GM23338 (cell line): Measurements from ENCODE around the gene GRID1. TPM values are rescaled to one million over a fixed set of nuclear protein-coding genes. Genes with fewer than 3 reads are reported as not detected.

Experiments
- ATAC-seq: fragments of 200-7000 bp; cut with Tn5 transposase; 3 replicates; pipeline ENCODE4 v1.9.1; 2020
- DNase-seq: peaks from one replicate; pipeline ENCODE4 v3.0.0-alpha.2; 2015; ENCODE audit warnings: low spot score
- H2AFZ ChIP-seq: fragments of 200-600 bp; sonication (generic); 2 replicates; pipeline ENCODE4 v1.8.0; 2016; ENCODE audit warnings: antibody characterized with exemption, mild to moderate bottlenecking, moderate library complexity
- H3F3A ChIP-seq: fragments of 200-600 bp; sonication (generic); replicated peaks from 2 replicates; pipeline ENCODE4 v1.8.0; 2017; ENCODE audit warnings: antibody characterized with exemption, mixed run types, low read depth
- H3K27ac ChIP-seq: fragments of 200-600 bp; sonication (generic); 2 replicates; pipeline ENCODE4 v1.6.1; 2016; ENCODE audit warnings: low read depth
- H3K27me3 ChIP-seq: fragments of 200-600 bp; sonication (generic); 2 replicates; pipeline ENCODE4 v1.8.0; 2016; ENCODE audit warnings: mild to moderate bottlenecking, mixed run types, moderate library complexity; ENCODE audit not compliant: insufficient read depth
- H3K36me3 ChIP-seq: fragments of 200-600 bp; sonication (generic); 2 replicates; pipeline ENCODE4 v1.8.0; 2016; ENCODE audit warnings: mild to moderate bottlenecking; ENCODE audit not compliant: insufficient read depth
- H3K4me1 ChIP-seq: fragments of 200-600 bp; sonication (generic); 2 replicates; pipeline ENCODE4 v1.8.0; 2016; ENCODE audit warnings: mild to moderate bottlenecking, moderate library complexity; ENCODE audit not compliant: insufficient read depth
- H3K4me2 ChIP-seq: fragments of 200-600 bp; sonication (generic); 2 replicates; pipeline ENCODE4 v1.7.1; 2017; ENCODE audit warnings: mixed run types
- H3K4me3 ChIP-seq: fragments of 200-600 bp; sonication (generic); 2 replicates; pipeline ENCODE4 v1.6.1; 2016; ENCODE audit warnings: mixed run types
- H3K79me2 ChIP-seq: fragments of 200-600 bp; sonication (generic); replicated peaks from 2 replicates; pipeline ENCODE4 v1.8.0; 2017; ENCODE audit warnings: mild to moderate bottlenecking; ENCODE audit not compliant: insufficient read depth
- H3K9me2 ChIP-seq: fragments of 200-600 bp; sonication (generic); 2 replicates; pipeline ENCODE4 v1.8.0; 2017; ENCODE audit not compliant: insufficient read depth
- H4K20me1 ChIP-seq: fragments of 200-600 bp; sonication (generic); replicated peaks from 2 replicates; pipeline ENCODE4 v1.8.0; 2017; ENCODE audit warnings: mild to moderate bottlenecking; ENCODE audit not compliant: insufficient read depth
- H3K27ac Mint-ChIP-seq: 2 replicates; pipeline ENCODE4 v1.8.0; 2020; ENCODE audit warnings: inconsistent platforms, mild to moderate bottlenecking, moderate library complexity, mixed read lengths
- H3K27me3 Mint-ChIP-seq: 3 replicates; pipeline ENCODE4 v1.8.0; 2022; ENCODE audit warnings: low read depth, mild to moderate bottlenecking, moderate library complexity, mixed read lengths, inconsistent platforms; ENCODE audit not compliant: insufficient read depth, poor library complexity
- H3K36me3 Mint-ChIP-seq: 3 replicates; pipeline ENCODE4 v1.8.0; 2021; ENCODE audit warnings: low read depth, mild to moderate bottlenecking, inconsistent platforms, moderate library complexity, mixed read lengths
- H3K4me1 Mint-ChIP-seq: 3 replicates; pipeline ENCODE4 v1.8.0; 2020; ENCODE audit warnings: mild to moderate bottlenecking, inconsistent platforms, mixed read lengths
- H3K4me3 Mint-ChIP-seq: 3 replicates; pipeline ENCODE4 v1.8.0; 2021; ENCODE audit warnings: moderate library complexity, mild to moderate bottlenecking, inconsistent platforms, mixed read lengths
- H3K9me3 Mint-ChIP-seq: 3 replicates; pipeline ENCODE4 v1.8.0; 2020; ENCODE audit warnings: moderate library complexity, mild to moderate bottlenecking, inconsistent platforms, mixed read lengths
- CREB1 ChIP-seq: fragments of 250-450 bp; sonication (Bioruptor Pico); IDR thresholded peaks from 2 replicates; pipeline ENCODE4 v1.5.0; 2020; ENCODE audit warnings: low read depth, mild to moderate bottlenecking, moderate library complexity
- EZH2 ChIP-seq: fragments of 200-600 bp; sonication (generic); IDR thresholded peaks from one replicate; pipeline ENCODE4 v1.8.0; 2017; ENCODE audit warnings: antibody characterized with exemption, mild to moderate bottlenecking, low read depth; ENCODE audit not compliant: unreplicated experiment
- EZH2phosphoT487 ChIP-seq: fragments of 200-600 bp; sonication (generic); IDR thresholded peaks from one replicate; pipeline ENCODE4 v1.8.1; 2018; ENCODE audit warnings: antibody characterized with exemption; ENCODE audit not compliant: unreplicated experiment
- POLR2AphosphoS5 ChIP-seq: IDR thresholded peaks from 2 replicates; pipeline ENCODE4 v1.6.1; 2016; ENCODE audit warnings: antibody characterized with exemption, low read depth
- STAT1 ChIP-seq: IDR thresholded peaks from one replicate; pipeline ENCODE4 v1.6.1; 2016; ENCODE audit warnings: antibody characterized with exemption; ENCODE audit not compliant: unreplicated experiment
- polyA plus RNA-seq: library from polyadenylated mRNA; unstranded; fragments of >200 nt; fragmentation: Nextera tagmentation; extraction: Ambion mirVana; gene quantifications from 2 replicates; pipeline ENCODE4 v1.2.1, GENCODE V29; 2016
- total RNA-seq: library from RNA; depleted of rRNA; stranded (reverse); fragments of >200 nt; shearing (Covaris generic); gene quantifications from 2 replicates; pipeline ENCODE4 v1.2.3, GENCODE V29; 2014
- TF ChIP-seq, protein P1 (sequence below): IDR thresholded peaks from one replicate; pipeline ENCODE4 v1.6.1; 2018; ENCODE audit warnings: antibody characterized with exemption; ENCODE audit not compliant: unreplicated experiment
- TF ChIP-seq, protein P2 (sequence below), 2 experiments: fragments of 200-600 bp in 1 of 2; sonication (generic) in 1 of 2; conservative IDR thresholded peaks; 2 replicates each; pipeline versions ENCODE4 v1.5.1 to v1.6.1; 2016 to 2017; ENCODE audit warnings: antibody characterized with exemption in 2 of 2, low read depth in 2 of 2, mild to moderate bottlenecking in 2 of 2, moderate library complexity in 1 of 2
- TF ChIP-seq, protein P3 (sequence below): IDR thresholded peaks from 2 replicates; pipeline ENCODE4 v1.6.1; 2016; ENCODE audit warnings: antibody characterized with exemption

GRID1 gene
- total and polyA plus RNA-seq, 2 experiments from 2014 or later = 0.14 to 0.15 TPM

DNA sequence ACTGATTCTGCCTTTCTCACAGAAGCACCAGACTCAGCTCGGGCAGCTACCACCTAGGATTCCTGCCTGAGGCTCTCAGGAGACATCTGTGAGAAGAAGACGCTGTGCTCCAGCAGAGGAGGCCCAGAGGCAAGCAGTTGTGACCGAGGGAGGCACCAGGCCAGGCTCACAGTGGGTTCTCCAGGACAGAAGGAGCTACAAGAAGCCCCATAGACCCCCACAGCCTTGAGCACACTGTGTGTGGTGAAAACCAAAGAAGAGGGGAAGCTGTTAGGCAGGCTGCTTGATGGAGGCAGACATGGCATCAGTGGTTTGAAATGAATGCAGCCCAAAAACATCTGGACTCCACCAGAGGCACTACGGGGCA is 198.8 kb downstream of the GRID1 start:
- H3K9me3 Mint-ChIP-seq = no peaks in the 10 kb centered on the region; the same call in 2 of the 3 replicates
- no peak overlapping the region for H3K27ac Mint-ChIP-seq
- Histone ChIP-seq H3F3A (no peaks in the 10 kb centered on the region), H3K36me3 (no peaks in the 10 kb centered on the region), H2AFZ (no peak overlapping the region), H3K9me2 (no peaks in the 10 kb centered on the region), H3K4me3 (no peak overlapping the region), H3K27me3 (no peaks in the 10 kb centered on the region), H3K79me2 (no peaks in the 10 kb centered on the region), H3K4me2 (no peak overlapping the region), H4K20me1 (no peaks in the 10 kb centered on the region), H3K4me1 (no peaks in the 10 kb centered on the region), H3K27ac (no peak overlapping the region)
- DNase-seq = no peak
- ATAC-seq = no peak
- H3K4me3 Mint-ChIP-seq = no peak overlapping the region
- TF ChIP-seq, protein P1, sequence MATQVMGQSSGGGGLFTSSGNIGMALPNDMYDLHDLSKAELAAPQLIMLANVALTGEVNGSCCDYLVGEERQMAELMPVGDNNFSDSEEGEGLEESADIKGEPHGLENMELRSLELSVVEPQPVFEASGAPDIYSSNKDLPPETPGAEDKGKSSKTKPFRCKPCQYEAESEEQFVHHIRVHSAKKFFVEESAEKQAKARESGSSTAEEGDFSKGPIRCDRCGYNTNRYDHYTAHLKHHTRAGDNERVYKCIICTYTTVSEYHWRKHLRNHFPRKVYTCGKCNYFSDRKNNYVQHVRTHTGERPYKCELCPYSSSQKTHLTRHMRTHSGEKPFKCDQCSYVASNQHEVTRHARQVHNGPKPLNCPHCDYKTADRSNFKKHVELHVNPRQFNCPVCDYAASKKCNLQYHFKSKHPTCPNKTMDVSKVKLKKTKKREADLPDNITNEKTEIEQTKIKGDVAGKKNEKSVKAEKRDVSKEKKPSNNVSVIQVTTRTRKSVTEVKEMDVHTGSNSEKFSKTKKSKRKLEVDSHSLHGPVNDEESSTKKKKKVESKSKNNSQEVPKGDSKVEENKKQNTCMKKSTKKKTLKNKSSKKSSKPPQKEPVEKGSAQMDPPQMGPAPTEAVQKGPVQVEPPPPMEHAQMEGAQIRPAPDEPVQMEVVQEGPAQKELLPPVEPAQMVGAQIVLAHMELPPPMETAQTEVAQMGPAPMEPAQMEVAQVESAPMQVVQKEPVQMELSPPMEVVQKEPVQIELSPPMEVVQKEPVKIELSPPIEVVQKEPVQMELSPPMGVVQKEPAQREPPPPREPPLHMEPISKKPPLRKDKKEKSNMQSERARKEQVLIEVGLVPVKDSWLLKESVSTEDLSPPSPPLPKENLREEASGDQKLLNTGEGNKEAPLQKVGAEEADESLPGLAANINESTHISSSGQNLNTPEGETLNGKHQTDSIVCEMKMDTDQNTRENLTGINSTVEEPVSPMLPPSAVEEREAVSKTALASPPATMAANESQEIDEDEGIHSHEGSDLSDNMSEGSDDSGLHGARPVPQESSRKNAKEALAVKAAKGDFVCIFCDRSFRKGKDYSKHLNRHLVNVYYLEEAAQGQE = no peak
- TF ChIP-seq, protein P2, sequence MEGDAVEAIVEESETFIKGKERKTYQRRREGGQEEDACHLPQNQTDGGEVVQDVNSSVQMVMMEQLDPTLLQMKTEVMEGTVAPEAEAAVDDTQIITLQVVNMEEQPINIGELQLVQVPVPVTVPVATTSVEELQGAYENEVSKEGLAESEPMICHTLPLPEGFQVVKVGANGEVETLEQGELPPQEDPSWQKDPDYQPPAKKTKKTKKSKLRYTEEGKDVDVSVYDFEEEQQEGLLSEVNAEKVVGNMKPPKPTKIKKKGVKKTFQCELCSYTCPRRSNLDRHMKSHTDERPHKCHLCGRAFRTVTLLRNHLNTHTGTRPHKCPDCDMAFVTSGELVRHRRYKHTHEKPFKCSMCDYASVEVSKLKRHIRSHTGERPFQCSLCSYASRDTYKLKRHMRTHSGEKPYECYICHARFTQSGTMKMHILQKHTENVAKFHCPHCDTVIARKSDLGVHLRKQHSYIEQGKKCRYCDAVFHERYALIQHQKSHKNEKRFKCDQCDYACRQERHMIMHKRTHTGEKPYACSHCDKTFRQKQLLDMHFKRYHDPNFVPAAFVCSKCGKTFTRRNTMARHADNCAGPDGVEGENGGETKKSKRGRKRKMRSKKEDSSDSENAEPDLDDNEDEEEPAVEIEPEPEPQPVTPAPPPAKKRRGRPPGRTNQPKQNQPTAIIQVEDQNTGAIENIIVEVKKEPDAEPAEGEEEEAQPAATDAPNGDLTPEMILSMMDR (conservative IDR thresholded peaks at IDR 0.05; ENCODE audit: low read depth in 2 of 2) = no peak
- no peaks in the 10 kb centered on the region for H3K4me1 Mint-ChIP-seq
- peaks cover 3% of the 10 kb centered on the region for H3K27me3 Mint-ChIP-seq
- H3K36me3 Mint-ChIP-seq = no peaks in the 10 kb centered on the region

DNA sequence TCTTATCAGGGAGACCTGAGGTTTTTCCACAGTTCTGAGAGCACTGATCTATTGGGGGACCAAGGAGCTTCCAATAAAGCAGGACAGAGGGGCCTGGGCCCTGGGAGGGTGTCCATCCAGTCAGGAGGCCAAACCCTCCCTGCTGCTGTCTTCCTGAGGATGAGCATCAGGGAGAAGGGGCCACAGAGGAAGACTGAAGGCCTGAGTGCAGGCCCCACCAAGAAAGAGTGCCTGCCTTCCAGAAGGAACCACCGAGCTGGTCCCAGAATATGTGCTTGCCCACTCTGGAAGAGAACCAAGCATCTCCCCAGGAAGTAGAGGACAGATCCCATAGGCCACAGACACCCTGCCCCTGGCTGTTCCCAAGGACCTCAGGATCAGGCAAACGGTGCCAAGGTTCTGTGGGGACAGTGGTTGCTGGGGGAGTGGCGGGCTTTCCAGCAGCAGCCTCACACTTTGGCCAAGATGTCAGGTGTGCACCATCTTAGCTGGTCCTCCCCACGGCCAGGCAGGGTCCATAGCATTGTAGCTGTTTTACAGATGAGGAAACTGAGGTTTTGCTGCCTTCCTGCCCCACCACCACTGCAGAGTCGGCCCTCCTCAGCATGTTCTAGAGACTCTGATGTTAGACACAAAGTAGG is 199.4 kb downstream of the GRID1 start:
- H3K9me3 Mint-ChIP-seq = no peaks in the 10 kb centered on the region; the same call in 2 of the 3 replicates
- H3K4me2 ChIP-seq = no peak overlapping the region

More for the DNA sequence above, 199.4 kb downstream of the GRID1 start:
- peaks cover 3% of the 10 kb centered on the region for H3K27me3 Mint-ChIP-seq
- Histone ChIP-seq H3K9me2 (no peaks in the 10 kb centered on the region), H3K4me1 (no peaks in the 10 kb centered on the region), H4K20me1 (no peaks in the 10 kb centered on the region), H3K36me3 (no peaks in the 10 kb centered on the region), H3K27me3 (no peaks in the 10 kb centered on the region), H3F3A (no peaks in the 10 kb centered on the region), H3K79me2 (no peaks in the 10 kb centered on the region), H2AFZ (no peak overlapping the region), H3K4me3 (no peak overlapping the region), H3K27ac (no peak overlapping the region)
- TF ChIP-seq CREB1 (no peak), EZH2 (no peak), POLR2AphosphoS5 (no peak), STAT1 (no peak), EZH2phosphoT487 (no peak)
- TF ChIP-seq, protein P3, sequence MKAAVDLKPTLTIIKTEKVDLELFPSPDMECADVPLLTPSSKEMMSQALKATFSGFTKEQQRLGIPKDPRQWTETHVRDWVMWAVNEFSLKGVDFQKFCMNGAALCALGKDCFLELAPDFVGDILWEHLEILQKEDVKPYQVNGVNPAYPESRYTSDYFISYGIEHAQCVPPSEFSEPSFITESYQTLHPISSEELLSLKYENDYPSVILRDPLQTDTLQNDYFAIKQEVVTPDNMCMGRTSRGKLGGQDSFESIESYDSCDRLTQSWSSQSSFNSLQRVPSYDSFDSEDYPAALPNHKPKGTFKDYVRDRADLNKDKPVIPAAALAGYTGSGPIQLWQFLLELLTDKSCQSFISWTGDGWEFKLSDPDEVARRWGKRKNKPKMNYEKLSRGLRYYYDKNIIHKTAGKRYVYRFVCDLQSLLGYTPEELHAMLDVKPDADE = no peak
- no peak overlapping the region for H3K27ac Mint-ChIP-seq
- DNase-seq (no peak), ATAC-seq (no peak)
- no peaks in the 10 kb centered on the region for H3K4me1 Mint-ChIP-seq
- H3K4me3 Mint-ChIP-seq = no peak overlapping the region
- H3K36me3 Mint-ChIP-seq = no peaks in the 10 kb centered on the region
